Effector memory CD8-positive, alpha-beta T cell (primary cell): ENCODE measurements around the gene FRMPD4.
"Not testable (repeated sequence)": the region's sequence is repeated elsewhere in the genome, so short reads cannot be mapped to it uniquely, and the experiment has no call there.

Experiments used
- ATAC-seq: fragments of 150-1000 bp; cut with Tn5 transposase; replicated peaks from 2 replicates; pipeline ENCODE4 v1.10.0; 2021; ENCODE audit warnings: mild to moderate bottlenecking, moderate library complexity
- DNase-seq, 3 experiments: peaks; one replicate each; pipeline ENCODE4 v3.0.0; 2021
- H3K27ac Mint-ChIP-seq, 2 donors: one replicate each; pipeline ENCODE4 v1.8.0; 2022; ENCODE audit warnings: mild to moderate bottlenecking in 2 of 2, mixed read lengths in 2 of 2, moderate library complexity in 2 of 2
- H3K27me3 Mint-ChIP-seq, 2 donors: one replicate each; pipeline ENCODE4 v1.8.0; 2022; ENCODE audit warnings: mixed read lengths in 2 of 2
- H3K36me3 Mint-ChIP-seq: one replicate; pipeline ENCODE4 v1.8.0; 2022; ENCODE audit warnings: mild to moderate bottlenecking, moderate library complexity, mixed read lengths; ENCODE audit not compliant: insufficient read depth
- H3K4me1 Mint-ChIP-seq, 2 donors: one replicate each; pipeline ENCODE4 v1.8.0; 2022; ENCODE audit warnings: low read depth in 2 of 2, mixed read lengths in 2 of 2
- H3K4me3 Mint-ChIP-seq, 2 donors: one replicate each; pipeline ENCODE4 v1.8.0; 2022; ENCODE audit warnings: mild to moderate bottlenecking in 2 of 2, mixed read lengths in 2 of 2, moderate library complexity in 2 of 2
- H3K9me3 Mint-ChIP-seq, 2 donors: one replicate each; pipeline ENCODE4 v1.8.0; 2022; ENCODE audit warnings: mixed read lengths in 2 of 2

The FRMPD4 gene

DNA sequence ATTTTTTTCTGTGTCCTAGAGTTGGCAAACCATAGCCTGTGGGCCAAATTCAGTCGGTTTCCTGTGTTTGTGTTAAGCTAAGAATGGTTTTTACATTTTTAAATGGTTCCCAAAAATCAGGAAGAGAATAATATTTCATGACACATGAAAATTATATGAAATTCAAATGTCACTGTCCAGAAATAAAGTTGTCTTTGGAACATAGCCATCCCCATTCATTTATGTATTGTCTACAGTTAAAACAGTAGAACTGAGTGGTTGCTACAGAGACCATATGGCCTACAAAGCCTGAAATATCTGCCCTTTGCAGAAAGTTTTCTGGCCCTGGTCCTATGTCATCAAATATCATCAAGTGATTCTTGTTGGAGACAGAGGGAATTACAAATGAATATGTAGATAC, 15.5 kb downstream of the FRMPD4 start:
- Mint-ChIP-seq H3K27me3 (no peaks in the 10 kb centered on the region), H3K27ac (no peak overlapping the region), H3K4me1 (no peaks in the 10 kb centered on the region), H3K4me3 (no peak overlapping the region), H3K9me3 (no peaks in the 10 kb centered on the region), H3K36me3 (no peaks in the 10 kb centered on the region)
- no peak for ATAC-seq
- no peak for DNase-seq

DNA sequence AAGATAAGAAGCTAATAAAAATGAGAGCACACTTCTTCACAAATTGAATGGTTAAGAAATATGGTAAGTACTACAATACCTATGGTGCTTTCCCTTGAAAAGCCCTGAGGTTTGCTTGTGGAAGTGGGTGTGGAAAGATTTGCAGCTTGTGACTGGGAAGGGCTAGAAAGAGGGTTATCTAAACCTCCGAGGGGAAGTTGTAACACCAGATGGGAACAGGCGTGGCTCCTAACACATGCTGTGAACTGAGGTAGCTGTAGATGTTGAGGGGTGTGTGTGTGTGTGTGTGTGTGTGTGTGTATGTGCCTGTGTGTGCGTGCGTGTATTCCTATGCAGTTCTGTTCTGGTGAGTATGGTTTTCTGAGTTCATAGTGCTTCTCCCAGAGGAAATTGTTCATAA, 21.5 kb downstream of the FRMPD4 start:
- no peaks in the 10 kb centered on the region for H3K36me3 Mint-ChIP-seq

DNA sequence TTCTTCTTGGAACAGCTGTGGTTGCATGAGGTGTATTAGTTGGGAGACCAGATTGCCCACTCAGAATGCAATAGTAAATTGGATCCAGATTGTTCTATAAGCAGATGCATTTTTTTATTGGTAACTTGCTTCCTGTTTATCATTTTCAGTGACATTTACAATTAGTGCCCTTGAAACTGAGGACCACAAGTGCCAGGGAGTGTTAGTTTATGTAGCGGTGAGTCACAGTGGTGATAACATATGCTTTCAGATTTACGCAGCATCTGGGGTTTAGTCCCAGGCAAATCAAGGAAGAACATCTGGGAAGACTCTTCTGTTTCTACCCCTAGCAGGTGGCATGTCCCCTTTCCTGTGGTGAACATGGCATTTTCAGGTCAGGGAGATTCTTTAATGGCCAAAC, 24.1 kb downstream of the FRMPD4 start:
- no peak overlapping the region for H3K4me3 Mint-ChIP-seq
- H3K27me3 Mint-ChIP-seq: no peaks in the 10 kb centered on the region
- H3K9me3 Mint-ChIP-seq: peaks cover 0 to 4% of the 10 kb centered on the region in 2 donors
- H3K36me3 Mint-ChIP-seq: no peaks in the 10 kb centered on the region
- no peak for DNase-seq
- H3K27ac Mint-ChIP-seq: no peak overlapping the region
- no peak for ATAC-seq
- H3K4me1 Mint-ChIP-seq: no peaks in the 10 kb centered on the region

More for the DNA sequence above, 21.5 kb downstream of the FRMPD4 start:
- Mint-ChIP-seq H3K9me3 (no peaks in the 10 kb centered on the region), H3K27me3 (no peaks in the 10 kb centered on the region), H3K4me1 (no peaks in the 10 kb centered on the region), H3K27ac (no peak overlapping the region), H3K4me3 (no peak overlapping the region)
- DNase-seq: no peak
- no peak for ATAC-seq

DNA sequence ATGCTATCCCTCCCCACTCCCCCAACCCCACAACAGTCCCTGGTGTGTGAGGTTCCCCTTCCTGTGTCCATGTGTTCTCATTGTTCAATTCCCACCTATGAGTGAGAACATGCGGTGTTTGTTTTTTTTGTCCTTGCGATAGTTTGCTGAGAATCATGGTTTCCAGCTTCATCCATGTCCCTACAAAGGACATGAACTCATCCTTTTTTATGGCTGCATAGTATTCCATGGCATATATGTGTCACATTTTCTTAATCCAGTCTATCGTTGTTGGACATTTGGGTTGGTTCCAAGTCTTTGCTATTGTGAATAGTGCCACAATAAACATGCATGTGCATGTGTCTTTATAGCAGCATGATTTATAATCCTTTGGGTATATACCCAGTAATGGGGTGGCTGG, 25.9 kb downstream of the FRMPD4 start:
- H3K27ac Mint-ChIP-seq, ATAC-seq, H3K36me3 Mint-ChIP-seq, H3K4me3 Mint-ChIP-seq, H3K4me1 Mint-ChIP-seq, H3K9me3 Mint-ChIP-seq, H3K27me3 Mint-ChIP-seq, DNase-seq: not testable (repeated sequence)

DNA sequence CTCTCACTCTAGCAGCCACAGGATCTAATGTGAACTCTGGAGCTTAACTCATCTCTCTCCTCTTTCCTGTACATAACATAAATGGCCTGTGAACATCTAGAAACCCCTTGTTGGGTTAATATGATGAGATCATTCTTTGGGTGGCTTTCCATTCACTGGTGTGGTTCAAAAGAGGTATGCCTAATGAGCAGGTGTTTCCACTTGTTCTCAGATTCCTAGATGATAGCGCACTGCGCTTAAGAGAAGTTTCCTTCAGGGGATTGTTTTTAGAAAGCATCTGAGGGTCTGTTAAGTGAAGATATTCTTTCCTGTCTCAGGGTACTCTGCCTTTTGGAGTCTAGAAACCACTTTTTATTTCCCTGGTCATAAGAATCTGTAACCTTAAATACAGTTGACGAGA, 32.5 kb downstream of the FRMPD4 start:
- Mint-ChIP-seq H3K36me3 (no peaks in the 10 kb centered on the region), H3K4me1 (no peaks in the 10 kb centered on the region), H3K27ac (no peak overlapping the region), H3K27me3 (no peaks in the 10 kb centered on the region), H3K9me3 (peaks cover 0 to 4% of the 10 kb centered on the region in 2 donors), H3K4me3 (no peak overlapping the region)
- ATAC-seq (no peak), DNase-seq (no peak)

DNA sequence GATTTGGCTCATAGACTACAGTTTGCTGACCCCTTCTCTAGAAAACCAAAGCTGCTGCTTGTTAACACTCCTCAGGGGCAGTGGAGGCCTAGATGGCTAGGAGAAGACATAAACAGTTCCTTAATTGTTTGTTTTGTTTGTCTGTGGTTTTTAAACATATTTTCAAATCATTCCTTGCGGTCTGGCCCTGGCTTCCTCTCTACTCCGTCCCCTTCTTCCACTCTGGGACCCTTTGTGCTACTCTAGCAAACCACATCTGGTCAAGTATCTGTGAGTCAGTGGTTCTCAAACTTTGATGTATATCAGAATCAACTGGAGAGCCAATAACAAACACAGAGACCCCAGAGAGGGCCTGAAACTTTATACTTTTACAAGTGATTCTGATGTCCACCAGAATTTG, 36.1 kb downstream of the FRMPD4 start:
- no peak overlapping the region for H3K4me3 Mint-ChIP-seq
- H3K27me3 Mint-ChIP-seq: no peaks in the 10 kb centered on the region
- H3K9me3 Mint-ChIP-seq: peaks cover 0 to 4% of the 10 kb centered on the region in 2 donors
- DNase-seq (no peak), ATAC-seq (no peak)
- no peaks in the 10 kb centered on the region for H3K4me1 Mint-ChIP-seq
- no peaks in the 10 kb centered on the region for H3K36me3 Mint-ChIP-seq
- H3K27ac Mint-ChIP-seq: no peak overlapping the region

DNA sequence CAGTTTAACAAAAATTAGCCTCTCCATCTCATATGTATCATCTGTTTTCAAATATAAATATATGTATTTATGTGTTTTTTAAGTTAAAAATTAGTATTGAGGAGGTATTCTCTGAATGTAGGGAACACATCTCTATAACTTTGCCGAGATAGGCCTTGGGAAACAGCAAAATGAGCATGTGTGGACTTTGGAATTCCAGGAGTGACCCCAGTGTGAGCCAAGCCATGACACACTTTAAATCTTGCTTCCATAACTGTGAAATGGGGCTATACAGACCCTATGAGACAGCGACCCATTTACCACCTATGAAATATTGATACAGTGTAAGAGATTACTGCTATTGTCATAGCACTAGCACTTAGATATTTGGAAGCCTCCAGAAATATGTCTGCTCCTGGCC, 58.8 kb downstream of the FRMPD4 start:
- no peak overlapping the region for H3K27ac Mint-ChIP-seq
- H3K4me3 Mint-ChIP-seq: no peak overlapping the region
- H3K27me3 Mint-ChIP-seq: no peaks in the 10 kb centered on the region
- ATAC-seq (no peak), DNase-seq (no peak)
- no peaks in the 10 kb centered on the region for H3K4me1 Mint-ChIP-seq
- no peaks in the 10 kb centered on the region for H3K9me3 Mint-ChIP-seq
- no peaks in the 10 kb centered on the region for H3K36me3 Mint-ChIP-seq

DNA sequence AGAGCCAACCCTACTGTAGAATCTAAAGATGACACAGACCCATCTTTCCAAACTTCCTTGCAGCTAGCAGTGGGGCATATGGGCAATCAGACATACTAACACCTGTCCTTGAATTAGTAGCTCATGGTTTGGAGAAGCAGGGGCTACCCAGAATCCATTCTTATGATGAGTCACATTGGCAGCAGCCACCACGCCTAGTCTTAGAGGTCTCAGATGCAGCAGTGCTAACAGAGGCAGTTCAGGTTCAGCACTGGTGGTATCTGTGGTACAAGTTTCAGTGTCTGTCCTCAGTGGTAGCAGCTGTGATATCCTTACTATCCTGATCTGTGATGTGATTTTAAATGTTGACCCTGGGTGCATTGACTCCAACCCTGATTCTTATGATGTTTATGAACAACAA, 68.1 kb downstream of the FRMPD4 start:
- Mint-ChIP-seq H3K4me1 (no peaks in the 10 kb centered on the region), H3K36me3 (peaks cover 3% of the 10 kb centered on the region), H3K27ac (no peak overlapping the region), H3K27me3 (no peaks in the 10 kb centered on the region), H3K4me3 (no peak overlapping the region), H3K9me3 (no peaks in the 10 kb centered on the region)
- DNase-seq (no peak), ATAC-seq (no peak)

DNA sequence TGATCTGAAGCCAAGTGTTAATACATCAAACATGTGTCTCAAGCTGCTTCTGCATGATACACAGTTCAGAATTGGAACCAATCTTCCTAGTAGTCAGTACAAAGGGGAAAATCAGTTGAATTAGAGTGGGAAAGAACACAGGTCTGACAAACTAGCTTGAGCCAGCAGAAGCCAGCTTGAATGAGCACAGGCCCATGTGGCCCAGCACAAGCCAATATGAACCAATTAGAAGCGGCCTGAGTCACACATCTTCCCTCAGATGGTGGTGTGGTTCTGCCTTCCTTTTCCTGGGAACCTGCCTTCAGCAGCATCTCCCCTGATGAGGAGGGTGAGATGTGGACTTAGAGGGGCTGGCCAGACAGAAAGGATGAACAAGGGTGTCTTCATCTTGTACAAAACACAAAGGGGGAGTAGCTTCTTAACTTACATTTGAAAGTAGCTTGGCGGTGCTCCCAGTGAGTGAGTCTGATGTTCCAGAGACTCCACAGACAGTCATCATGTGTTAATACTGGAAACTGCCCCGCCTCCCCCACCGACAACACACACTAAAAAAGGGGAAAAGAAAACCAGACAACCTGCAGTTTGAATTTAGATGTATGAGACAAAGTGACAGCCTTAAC, 72.0 kb downstream of the FRMPD4 start:
- H3K4me1 Mint-ChIP-seq: no peaks in the 10 kb centered on the region
- DNase-seq: no peak
- no peaks in the 10 kb centered on the region for H3K36me3 Mint-ChIP-seq

DNA sequence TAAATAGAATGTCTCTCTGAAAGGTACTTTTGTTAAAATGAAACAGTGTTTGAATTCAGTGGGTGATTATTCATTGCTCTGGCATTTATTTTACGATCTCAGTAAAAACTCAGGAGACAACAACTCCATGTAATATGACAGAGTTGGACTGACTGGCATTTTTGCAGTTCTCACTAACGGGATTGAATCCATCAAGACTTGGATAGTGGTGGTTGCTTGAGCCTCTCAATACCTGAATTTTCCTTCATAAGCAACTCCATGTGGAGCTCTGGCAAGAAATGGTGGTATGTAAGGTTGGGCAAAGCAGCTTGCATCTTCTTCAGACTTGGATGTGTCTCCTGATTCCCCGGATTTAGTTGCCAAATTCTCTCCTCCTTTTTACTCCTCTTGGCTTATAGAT, 72.7 kb downstream of the FRMPD4 start:
- Mint-ChIP-seq H3K4me1 (no peaks in the 10 kb centered on the region), H3K27ac (no peak overlapping the region), H3K27me3 (no peaks in the 10 kb centered on the region), H3K36me3 (no peaks in the 10 kb centered on the region), H3K9me3 (no peaks in the 10 kb centered on the region), H3K4me3 (no peak overlapping the region)
- ATAC-seq: no peak
- no peak for DNase-seq

More for the DNA sequence above, 72.0 kb downstream of the FRMPD4 start:
- no peaks in the 10 kb centered on the region for H3K27me3 Mint-ChIP-seq
- no peaks in the 10 kb centered on the region for H3K9me3 Mint-ChIP-seq
- no peak overlapping the region for H3K4me3 Mint-ChIP-seq
- H3K27ac Mint-ChIP-seq: no peak overlapping the region
- ATAC-seq: no peak

DNA sequence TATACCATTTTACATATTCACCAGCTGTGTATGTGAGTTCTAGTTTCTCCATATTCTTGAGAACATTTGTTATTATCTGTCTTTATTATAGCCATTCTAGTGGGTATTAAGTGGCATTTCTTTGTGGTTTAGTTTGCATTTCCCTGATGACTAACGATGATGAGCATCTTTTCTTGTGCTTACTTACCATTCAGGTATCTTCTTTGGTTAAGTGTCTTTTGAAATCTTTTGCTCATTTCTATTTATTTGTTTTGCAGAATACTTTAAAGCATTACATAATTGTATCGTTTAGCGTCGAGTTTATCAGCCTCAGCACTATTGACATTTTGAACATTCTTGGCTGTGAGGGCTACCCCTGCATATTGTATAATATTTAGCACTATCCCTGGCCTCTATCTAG, 85.4 kb downstream of the FRMPD4 start:
- Mint-ChIP-seq H3K36me3 (no peaks in the 10 kb centered on the region), H3K9me3 (peaks cover 0 to 8% of the 10 kb centered on the region in 2 donors), H3K4me1 (no peaks in the 10 kb centered on the region), H3K27ac (no peak overlapping the region), H3K4me3 (no peak overlapping the region), H3K27me3 (no peaks in the 10 kb centered on the region)
- no peak for ATAC-seq
- DNase-seq: no peak

DNA sequence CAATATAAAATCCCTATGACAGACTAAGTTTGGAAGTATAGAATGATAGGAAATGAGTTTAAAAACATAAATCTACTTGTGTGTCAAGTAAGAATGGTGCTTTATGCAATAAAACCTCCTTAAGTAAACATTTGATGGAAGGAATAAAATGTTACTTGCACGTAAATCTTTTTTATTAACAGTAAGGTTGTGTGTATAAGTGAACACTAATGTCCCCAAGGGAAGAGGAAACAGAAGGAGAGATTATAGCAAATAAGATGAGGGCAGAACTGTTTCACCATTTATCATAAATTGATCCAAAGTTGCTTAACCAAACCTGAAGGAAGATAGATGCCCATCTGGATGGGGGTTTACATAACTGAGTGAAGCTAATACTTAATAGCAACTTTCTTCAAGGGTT, 86.8 kb downstream of the FRMPD4 start:
- H3K9me3 Mint-ChIP-seq: peaks cover 0 to 8% of the 10 kb centered on the region in 2 donors
- H3K36me3 Mint-ChIP-seq: no peaks in the 10 kb centered on the region
- ATAC-seq (no peak), DNase-seq (no peak)
- no peaks in the 10 kb centered on the region for H3K4me1 Mint-ChIP-seq
- no peaks in the 10 kb centered on the region for H3K27me3 Mint-ChIP-seq
- H3K27ac Mint-ChIP-seq: no peak overlapping the region
- no peak overlapping the region for H3K4me3 Mint-ChIP-seq

DNA sequence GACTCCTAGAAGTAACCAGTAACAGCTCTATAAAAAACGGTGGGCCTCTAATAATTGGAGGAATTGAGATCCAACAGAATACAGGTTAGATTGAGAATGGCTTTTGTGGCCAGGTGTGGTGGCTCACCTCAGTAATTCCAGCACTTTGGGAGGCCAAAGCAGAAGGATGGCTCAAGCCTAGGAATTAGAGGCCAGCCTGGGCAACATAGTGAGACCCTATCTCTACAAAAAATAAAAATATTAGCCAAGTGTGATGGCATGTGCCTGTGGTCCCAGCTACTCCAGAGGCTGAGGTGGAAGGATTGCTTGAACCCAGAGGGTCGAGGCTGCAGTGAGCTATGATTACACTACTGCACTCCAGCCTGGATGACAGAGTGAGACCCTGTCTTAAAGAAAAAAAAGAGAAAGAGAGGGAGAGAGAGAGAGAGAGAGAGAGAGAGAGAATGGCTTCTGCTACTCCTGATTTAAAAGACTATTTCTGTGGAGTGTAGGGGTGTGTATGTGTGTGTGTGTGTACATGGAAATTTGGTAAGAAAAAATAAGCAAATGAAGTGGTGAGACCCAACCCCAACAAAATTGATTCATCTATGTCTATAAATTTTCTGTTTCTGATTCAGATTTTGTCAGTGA, 89.3 kb downstream of the FRMPD4 start:
- H3K4me3 Mint-ChIP-seq: no peak overlapping the region
- ATAC-seq (no peak), DNase-seq (no peak)
- H3K27ac Mint-ChIP-seq: no peak overlapping the region
- H3K9me3 Mint-ChIP-seq: peaks cover 0 to 2% of the 10 kb centered on the region in 2 donors
- no peaks in the 10 kb centered on the region for H3K36me3 Mint-ChIP-seq
- H3K4me1 Mint-ChIP-seq: no peaks in the 10 kb centered on the region
- no peaks in the 10 kb centered on the region for H3K27me3 Mint-ChIP-seq

DNA sequence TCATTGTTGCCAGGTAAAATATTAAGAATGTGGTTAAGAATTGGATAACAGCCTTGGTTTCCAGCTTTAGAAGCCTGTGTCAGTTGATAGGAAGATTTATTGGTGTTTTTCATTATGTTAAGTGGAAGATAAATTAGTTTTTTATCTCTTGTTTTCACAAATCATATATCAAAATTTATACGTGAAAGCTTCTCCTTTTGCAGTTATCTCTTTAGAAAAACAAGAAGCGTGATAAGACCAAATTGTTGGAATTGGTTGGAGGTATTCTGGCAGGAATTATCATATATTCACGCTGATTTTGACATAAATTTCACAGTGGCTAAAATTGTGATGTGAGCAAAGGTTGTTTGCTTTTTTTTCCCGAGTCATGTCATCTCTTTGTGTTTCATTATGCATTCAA, 90.6 kb downstream of the FRMPD4 start:
- ATAC-seq: no peak
- Mint-ChIP-seq H3K4me3 (no peak overlapping the region), H3K27ac (no peak overlapping the region), H3K9me3 (peaks cover 0 to 2% of the 10 kb centered on the region in 2 donors), H3K36me3 (no peaks in the 10 kb centered on the region), H3K27me3 (no peaks in the 10 kb centered on the region), H3K4me1 (no peaks in the 10 kb centered on the region)
- no peak for DNase-seq
